Right lobe of liver (tissue), 4 donors: ENCODE measurements around the gene ZNF587.

ENCODE experiments used
- CTCF ChIP-seq, 4 donors: fragments of 200-600 bp in 3 of 4; fragments of 450-650 bp in 1 of 4; IDR thresholded peaks; one replicate each; pipeline versions ENCODE4 v1.5.1 to v1.8.0; 2016 to 2022; ENCODE audit warnings: antibody characterized with exemption in 4 of 4, mild to moderate bottlenecking in 2 of 4
- POLR2A ChIP-seq: fragments of 450-650 bp; IDR thresholded peaks from one replicate; pipeline ENCODE4 v1.6.1; 2017; ENCODE audit warnings: antibody characterized with exemption, mild to moderate bottlenecking
- donor health status: DM: no; HTN: no; CAD: no.
- donor health status: DM: no; HTN: no; CAD: no.
- donor health status: DM: no; HTN: yes; CAD: no.

- TF ChIP-seq CTCF (IDR thresholded peaks at IDR 0.05) (no peak), POLR2A (no peak)
Observed at GRCh38 chr19:57841122-57841763, 8.4 kb upstream of the ZNF587 start.
